HG03108 (cell line): ENCODE measurements around the gene NDUFA6.
A peak's percentile ranks its signal among the peaks of the same experiment; 100 is the strongest.
"Not testable (repeated sequence)": the region's sequence is repeated elsewhere in the genome, so short reads cannot be mapped to it uniquely, and the experiment has no call there.

Source experiments
- ATAC-seq: cut with Tn5 transposase; IDR thresholded peaks from one replicate; pipeline ENCODE4 v1.9.1; 2021; ENCODE audit warnings: moderate library complexity; ENCODE audit not compliant: unreplicated experiment

Gene NDUFA6

DNA sequence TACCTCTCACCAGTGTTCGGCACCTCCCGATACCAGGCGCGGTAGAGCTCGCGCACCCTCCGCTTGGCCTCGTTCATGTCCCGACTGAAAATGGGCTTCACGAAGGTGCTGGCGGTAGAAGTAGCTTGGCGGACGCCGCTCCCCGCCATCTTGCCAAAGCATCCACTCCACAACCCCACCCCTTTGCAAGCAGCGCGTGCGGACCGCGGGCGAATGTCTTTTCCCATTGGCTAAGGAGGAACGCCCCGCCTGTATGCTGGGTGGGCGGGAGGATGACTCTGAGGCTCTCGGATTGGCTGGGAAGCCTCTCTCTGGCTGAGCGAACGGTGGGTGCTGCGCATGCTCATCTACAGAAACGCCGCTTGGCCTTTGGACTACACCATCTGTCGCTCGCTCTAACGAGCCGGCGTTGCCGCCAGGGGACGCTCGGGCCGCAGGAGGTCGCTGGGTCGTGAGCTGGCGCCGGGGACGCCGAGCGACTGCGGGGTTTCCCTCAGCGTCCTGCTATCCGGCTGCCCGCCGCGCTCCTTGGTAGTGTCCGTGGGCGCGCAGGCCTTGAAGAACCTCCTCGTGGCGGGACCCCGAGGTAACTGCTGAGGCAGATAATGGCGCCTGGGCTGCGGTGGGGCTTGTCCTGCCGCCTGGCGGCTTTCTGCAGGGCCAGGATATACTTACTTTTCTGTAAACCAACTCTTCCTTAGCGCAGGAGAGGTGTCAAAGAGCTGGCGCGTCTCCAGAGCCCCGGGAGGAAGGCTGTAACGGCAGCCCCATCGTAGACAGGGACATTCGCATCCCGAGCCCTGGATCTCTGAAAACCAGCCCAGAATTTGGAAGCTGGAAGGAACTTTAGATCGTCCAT lies at the start of gene NDUFA6:
TSS of gene NDUFA6 (minus strand) at position 177 of the 859 bp plus-strand sequence. CDS start at position 149, 28 bp downstream.
- peak; percentile 97 for ATAC-seq

DNA sequence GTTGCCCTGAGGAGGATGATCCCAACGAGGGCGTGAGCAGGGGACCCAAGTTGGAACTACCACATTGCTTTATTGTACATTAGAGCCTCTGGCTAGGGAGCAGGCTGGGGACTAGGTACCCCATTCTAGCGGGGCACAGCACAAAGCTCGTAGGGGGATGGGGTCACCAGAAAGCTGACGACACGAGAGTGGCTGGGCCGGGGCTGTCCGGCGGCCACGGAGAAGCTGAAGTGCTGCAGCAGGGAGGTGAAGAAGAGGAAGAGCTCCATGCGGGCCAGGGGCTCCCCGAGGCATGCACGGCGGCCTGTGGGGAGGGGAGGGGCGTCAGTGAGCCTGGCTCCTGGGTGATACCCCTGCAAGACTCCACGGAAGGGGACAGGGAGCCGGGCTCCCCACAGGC lies 49.6 kb upstream of the NDUFA6 start:
- ATAC-seq: not testable (repeated sequence)

DNA sequence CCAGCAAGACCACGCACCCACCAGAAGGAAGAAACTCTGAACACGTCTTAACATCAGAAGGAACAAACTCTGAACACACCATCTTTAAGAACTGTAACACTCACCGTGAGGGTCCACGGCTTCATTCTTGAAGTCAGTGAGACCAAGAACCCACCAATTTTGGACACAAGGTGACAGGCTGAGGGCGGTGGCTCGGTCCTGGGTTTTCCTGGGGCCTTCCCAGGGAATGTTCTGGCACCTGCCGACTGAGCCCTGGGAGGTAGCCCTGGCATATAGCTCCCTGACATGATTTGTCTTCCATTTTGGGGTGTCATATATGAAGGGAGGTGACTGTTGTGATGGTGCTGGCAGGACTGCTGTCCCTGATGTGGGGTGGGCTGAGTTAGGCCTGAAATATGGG lies 48.9 kb upstream of the NDUFA6 start:
- not testable (repeated sequence) for ATAC-seq

DNA sequence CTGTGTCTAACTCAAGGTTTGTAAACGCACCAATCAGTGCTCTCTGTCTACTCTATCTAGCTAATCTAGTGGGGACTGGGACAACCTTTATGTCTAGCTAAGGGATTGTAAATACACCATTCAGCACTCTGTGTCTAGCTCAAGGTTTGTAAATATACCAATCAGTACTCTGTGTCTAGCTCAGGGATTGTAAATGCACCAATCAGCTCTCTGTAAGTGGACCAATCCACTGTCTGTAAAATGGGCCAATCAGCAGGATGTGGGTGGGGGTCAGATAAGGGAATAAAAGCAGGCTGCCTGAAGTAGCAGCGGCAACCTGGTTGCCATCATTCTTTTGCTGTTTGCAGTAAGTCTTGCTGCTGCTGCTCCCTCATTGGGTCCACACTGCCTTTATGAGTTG lies 48.4 kb upstream of the NDUFA6 start:
- no peak for ATAC-seq

DNA sequence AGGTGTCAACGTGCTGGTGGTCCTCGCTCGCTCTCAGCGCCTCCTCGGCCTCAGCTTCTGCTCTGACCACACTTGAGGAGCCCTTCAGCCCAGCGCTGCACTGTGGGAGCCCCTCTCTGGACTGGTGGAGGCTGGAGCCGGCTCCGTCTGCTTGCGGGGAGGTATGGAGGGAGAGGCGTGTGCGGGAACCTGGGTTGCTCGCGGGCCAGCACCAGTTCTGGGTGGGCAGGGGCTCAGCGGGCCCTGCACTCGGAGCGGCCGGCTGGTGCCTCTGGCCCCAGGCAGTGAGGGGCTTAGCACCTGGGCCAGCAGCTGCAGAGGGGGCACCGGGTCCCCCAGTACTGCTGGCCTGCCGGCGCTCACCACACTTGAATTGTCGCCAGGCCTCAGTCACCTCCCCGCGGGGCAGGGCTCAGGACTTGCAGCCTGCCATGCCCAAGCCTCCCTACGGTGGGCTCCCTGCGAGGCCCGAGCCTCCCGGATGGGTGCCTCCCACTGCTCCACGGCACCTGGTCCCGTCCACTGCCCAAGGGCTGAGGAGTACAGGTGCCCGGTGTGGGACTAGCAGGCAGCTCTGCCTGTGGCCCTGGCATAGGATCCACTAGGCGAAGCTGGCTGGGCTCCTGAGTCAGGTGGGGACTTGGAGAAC lies 47.7 kb upstream of the NDUFA6 start:
- ATAC-seq: no peak

DNA sequence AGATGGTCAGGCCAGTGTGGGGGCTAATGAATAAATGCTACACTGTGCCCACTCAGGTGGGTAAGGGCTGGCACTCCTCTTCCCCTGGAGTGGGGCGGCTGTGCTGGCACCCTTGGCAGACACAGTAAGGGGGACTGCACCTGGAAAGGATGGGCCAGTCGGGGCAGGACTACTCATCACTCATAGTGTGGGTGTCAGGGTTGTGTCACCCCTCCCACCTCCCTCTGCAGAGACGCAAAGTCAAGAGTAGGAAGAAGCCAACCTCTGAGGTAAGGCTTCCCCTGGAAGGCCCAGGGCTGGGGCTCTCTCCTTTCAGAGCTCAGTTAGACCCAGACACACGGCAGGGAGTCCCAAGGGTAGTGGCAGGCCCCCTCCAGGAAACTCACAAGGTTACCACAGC lies 45.1 kb upstream of the NDUFA6 start:
- not testable (repeated sequence) for ATAC-seq

DNA sequence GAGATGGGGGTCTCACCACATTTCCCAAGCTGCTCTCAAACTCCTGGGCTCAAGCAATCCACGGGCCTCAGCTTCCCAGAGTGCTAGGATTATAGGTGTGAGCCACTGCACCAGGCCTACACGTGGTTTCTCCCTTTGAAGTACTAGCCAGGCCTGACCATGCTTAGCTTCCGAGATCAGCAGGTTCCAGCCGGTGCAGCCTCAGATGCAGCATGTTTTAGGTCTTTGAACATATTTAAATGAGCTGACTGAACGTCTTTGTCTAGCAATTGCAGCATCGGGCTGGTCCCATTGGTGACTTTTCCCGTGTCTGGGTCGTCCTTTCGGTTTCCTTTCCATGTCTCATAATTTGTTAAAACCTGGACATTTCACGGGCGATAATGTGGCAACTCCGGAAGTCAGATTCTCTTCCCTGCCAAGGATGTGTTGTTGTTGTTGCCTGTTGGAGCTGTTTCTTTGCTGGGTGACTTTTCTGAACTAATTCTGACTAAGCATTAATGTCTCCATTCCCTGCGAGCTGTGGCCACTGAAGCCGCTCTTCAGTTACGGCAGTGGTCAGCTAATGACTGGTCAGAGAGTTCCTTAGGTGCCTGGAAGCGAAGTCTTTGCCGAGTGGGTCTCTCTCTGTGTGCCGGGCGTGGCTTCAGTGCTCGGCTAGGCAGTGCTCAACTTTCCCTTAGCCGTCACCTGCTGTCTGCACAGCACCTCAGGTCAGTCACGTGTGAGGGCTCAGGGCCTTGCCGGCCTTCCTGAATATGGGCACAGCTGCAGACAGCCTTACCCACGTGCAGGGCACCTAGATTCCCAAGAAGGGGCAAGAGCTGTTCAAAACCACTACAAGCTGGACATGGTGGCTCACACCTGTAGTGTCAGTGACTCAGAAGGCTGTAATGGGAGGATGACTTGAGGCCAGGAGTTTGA lies 43.8 kb upstream of the NDUFA6 start:
- ATAC-seq: no peak

DNA sequence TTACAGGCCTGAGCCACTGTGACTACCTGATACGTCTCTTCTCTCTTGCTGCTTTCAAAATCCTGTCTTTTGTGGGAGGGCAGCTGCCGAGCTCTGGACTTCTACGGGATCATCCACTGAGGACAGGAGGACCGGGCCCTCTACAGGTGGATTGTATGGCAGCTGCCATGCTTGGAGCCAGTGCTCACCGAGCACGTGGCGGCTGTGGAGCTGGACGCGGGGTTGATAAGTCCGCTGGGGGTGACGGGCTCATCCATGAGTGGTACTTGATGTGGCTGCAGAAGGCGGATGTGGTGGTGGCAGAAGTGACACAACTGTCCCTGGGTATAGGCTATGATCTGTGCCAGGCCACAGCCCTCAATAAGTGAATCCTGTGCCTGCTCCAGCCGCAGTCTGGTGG lies 41.9 kb upstream of the NDUFA6 start:
- no peak for ATAC-seq

DNA sequence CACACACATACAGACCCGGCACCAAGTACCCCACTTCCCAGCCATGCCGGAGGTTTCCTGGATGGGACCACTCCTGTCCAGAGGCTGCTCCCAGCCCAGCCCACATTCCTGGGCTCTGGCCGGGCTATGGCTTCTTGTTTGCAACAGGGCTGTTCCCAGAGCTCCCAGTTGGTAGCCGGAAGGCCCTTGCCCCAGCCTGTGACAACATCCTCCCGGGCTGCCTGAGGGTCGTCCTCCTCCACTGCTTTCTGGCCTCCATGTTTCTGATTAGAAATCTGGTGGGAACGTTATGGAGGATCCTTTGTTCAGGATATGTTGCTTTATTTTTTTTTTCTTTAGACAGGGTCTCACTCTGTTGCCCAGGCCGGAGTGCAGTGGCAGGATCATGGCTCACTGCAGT lies 41.0 kb upstream of the NDUFA6 start:
- no peak for ATAC-seq

DNA sequence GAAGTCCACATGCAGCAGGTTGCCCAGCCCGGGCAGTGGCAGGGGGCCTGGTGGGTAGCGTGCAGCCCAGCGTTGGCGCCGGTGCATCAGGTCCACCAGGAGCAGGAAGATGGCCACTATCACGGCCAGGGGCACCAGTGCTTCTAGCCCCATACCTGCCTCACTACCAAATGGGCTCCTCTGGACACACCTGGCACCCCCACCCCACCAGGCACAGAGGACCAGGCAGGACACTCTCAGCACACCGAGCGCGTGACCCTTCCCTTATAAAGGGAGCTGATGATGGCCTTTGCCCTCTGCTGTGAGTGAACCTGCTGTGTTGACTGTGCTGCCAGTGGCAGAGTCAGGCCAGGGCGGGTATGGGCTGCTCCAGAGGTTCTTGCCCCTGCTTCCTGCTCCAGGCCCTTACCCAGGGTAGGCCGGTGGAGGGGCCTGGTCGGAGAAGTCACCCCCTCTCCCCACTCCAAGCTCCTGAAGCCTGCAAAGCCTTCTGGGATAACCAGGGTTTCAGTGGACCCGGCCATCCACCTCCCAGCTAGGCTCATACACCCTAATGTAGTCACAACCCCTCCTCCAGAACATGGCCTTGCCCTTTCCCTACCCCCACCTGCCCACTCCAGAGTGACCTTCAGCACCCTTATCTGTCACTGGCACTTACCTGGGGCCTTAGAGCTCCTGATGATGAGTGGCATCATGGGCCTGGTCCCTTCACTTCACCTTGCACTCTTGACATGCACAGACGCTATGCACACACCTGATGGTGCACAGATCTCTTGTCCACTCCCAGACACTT lies 40.3 kb upstream of the NDUFA6 start, which contains the start of gene CYP2D6:
TSS of gene CYP2D6 (minus strand) at position 172 of the 793 bp plus-strand sequence. CDS start at position 153, 19 bp downstream.
- ATAC-seq: not testable (repeated sequence)

DNA sequence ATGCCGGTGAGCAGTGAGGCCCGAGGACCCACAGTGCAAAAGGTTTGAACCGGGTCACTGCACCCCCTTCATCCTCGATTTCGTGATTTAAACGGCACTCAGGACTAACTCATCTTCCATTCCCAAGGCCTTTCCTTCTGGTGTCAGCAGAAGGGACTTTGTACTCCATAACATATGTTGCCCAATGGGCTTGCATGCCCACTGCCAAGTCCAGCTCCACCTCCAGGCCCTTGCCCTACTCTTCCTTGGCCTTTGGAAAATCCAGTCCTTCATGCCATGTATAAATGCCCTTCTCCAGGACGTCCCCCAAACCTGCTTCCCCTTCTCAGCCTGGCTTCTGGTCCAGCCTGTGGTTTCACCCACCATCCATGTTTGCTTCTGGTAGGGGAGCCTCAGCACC lies 39.6 kb upstream of the NDUFA6 start:
- not testable (repeated sequence) for ATAC-seq

DNA sequence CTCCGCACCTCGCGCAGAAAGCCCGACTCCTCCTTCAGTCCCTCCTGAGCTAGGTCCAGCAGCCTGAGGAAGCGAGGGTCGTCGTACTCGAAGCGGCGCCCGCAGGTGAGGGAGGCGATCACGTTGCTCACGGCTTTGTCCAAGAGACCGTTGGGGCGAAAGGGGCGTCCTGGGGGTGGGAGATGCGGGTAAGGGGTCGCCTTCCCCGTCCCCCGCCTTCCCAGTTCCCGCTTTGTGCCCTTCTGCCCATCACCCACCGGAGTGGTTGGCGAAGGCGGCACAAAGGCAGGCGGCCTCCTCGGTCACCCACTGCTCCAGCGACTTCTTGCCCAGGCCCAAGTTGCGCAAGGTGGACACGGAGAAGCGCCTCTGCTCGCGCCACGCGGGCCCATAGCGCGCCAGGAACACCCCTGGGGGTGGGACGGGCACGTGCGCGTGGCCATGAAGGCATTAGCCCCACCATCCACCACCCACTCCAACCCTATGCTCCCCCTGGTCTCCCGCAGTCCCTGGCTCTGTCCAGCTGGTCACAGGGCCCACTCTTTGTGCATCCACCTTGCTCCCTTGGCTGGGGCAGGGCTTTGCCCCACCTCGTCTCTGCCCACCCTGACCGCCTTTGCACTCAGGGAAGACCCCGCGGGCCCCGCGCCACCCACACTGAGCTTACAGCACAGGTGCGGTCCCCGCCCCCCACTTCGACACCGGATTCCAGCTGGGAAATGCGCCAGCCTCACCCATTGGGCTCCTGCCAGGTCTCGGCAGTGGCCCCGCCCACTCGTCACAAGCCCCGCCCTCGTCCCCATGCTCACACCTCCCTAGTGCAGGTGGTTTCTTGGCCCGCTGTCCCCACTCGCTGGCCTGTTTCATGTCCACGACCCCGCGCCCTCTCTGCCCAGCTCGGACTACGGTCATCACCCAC lies 38.5 kb upstream of the NDUFA6 start:
- not testable (repeated sequence) for ATAC-seq

DNA sequence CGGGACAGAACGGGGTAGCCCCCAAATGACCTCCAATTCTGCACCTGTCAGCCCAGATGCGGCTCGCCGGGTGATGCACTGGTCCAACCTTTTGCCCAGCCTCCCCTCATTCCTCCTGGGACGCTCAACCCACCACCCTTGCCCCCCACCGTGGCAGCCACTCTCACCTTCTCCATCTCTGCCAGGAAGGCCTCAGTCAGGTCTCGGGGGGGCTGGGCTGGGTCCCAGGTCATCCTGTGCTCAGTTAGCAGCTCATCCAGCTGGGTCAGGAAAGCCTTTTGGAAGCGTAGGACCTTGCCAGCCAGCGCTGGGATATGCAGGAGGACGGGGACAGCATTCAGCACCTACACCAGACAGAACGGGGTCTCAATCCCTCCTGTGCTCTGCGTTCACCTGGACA lies 37.4 kb upstream of the NDUFA6 start:
- not testable (repeated sequence) for ATAC-seq

DNA sequence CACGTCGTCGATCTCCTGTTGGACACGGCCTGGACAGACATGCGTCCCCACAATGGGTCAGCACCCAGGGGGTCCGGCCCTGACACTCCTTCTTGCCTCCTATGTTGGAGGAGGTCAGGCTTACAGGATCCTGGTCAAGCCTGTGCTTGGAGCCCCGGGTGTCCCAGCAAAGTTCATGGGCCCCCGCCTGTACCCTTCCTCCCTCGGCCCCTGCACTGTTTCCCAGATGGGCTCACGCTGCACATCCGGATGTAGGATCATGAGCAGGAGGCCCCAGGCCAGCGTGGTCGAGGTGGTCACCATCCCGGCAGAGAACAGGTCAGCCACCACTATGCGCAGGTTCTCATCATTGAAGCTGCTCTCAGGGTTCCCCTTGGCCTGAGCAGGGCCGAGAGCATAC lies 37.0 kb upstream of the NDUFA6 start:
- ATAC-seq: no peak

DNA sequence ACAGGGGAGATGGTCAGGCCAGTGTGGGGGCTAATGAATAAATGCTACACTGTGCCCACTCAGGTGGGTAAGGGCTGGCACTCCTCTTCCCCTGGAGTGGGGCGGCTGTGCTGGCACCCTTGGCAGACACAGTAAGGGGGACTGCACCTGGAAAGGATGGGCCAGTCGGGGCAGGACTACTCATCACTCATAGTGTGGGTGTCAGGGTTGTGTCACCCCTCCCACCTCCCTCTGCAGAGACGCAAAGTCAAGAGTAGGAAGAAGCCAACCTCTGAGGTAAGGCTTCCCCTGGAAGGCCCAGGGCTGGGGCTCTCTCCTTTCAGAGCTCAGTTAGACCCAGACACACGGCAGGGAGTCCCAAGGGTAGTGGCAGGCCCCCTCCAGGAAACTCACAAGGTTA lies 33.0 kb upstream of the NDUFA6 start:
- not testable (repeated sequence) for ATAC-seq

DNA sequence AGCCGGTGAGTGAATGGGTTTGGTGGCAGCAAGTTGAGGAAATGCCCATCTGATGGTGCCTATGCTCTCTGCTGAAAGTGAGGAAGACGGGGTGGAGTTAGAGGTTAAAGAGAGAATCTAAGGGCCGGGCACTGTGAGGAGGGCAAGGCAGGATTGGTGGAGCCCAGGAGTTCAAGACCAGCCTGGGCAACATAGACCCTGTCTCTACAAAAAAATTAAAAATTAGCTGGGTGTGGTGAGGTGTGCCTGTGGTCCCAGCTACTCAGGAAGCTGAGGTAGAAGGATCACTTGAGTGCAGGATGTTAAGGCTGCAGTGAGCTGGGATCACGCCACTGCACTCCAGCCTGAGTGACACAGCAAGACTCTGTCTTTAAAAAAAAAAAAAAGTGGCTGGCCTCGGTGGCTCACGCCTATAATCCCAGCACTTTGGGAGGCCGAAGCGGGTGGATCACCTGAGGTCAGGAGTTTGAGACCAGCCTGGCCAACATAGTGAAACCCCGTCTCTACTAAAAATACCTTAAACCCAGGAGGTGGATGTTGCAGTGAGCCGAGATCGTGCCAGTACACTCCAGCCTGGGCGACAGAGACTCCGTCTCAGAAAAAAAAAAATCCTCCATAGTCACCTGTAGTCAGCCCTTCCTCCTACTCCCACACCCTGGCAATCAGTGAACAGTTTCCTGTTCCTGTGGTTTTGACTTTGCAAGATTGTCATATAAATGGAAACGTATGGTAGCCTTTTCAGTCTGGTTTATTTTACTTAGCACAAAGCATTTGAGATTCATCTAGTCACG lies 29.9 kb upstream of the NDUFA6 start:
- ATAC-seq: not testable (repeated sequence)

DNA sequence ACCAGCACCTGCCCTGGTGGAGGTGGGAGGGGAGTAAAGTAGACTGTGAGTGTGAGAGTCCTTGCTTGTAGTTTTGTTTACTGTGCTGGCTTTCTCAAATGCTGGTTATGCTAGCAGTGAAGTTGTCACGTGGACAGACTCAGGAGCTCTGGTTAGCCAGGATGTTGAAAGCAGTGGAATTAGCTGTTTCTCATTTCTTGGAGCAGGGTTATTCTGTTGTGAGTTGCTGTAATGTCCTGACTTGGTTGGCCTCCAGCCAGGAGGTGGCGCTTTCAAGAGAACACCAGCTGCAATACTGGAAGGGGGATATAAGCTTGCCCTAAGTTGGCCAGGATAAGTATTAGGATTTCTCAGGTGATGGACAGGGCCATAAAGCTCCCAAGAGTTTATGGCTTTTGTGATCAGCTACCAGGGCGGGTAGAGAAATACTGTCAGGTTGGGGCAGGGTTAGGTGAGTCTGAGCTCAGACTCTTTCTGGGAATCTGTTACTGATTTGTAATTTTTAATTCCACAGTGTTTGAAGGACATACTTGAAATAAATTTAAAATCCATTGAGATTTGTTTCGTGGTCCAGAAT lies 26.4 kb upstream of the NDUFA6 start:
- no peak for ATAC-seq

DNA sequence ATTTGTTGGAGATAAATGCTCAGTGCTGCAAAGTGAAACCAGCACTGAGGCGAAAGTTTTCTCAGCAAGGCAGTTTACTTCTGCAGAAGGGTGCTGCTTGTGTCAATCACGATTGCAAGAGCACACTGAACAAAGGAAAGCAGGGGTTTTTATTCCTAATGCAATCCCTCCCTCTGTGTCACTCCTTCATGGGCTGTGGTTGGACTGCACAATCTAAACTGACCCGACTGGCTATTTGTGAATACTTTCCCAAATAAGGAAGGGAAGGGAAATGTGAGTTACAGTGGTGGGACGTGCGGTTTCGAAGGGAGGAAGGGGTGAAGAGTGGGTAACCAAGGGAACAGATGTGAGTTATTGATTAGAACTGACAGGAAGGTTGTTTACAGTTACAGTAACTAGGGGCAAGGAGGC lies 24.9 kb upstream of the NDUFA6 start:
- not testable (repeated sequence) for ATAC-seq
